ENCODE measurements around the gene CNOT1.
"Not testable (repeated sequence)": the region's sequence is repeated elsewhere in the genome, so short reads cannot be mapped to it uniquely, and the experiment has no call there.

CNOT1 gene

GRCh38 chr16:58629733-58630640 is at the start of gene CNOT1:
CNOT1 (minus strand) TSS chr16:58629826; CDS start chr16:58599337, 30,489 bp downstream.
- peak; percentile 93 for DNase-seq (ENCODE audit: low read depth, low spot score)

- no peak for DNase-seq (ENCODE audit: low read depth, low spot score)
These were observed 49.1 kb upstream of the CNOT1 start for GRCh38 chr16:58678716-58679115.

GRCh38 chr16:58678269-58678668 is 48.6 kb upstream of the CNOT1 start:
- no peak for DNase-seq (ENCODE audit: low read depth, low spot score)

DNA sequence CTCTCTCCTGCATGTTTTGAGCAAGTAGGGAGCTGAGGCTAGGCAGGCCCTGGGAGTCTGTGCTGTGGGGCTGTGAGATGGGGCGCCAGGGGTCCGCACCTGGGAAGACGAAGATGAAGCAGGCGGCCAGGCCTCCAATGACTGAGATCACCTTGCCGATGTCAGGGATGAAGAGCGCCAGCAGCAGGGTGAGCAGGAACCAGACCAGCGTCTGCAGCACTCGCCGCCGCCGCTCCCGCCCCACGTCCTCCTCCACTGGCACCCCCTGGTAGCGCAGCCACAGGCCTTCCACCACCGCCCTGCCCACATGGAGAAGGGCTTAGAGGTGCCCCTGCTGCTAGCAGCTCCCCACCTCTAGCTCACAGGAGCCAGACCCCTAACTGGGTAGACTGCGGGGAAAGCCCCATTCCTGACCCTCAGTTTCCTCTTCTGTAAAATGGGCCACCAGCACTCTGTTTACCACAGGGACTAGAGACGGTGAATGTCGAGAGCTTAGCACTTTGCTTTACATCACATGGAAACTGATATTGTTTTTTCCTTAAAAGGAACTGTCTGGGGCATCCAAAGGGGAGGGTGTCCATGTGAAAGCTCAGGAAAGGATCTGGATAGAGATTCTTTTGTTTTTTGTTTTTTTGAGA is 41.4 kb upstream of the CNOT1 start:
- DNase-seq (ENCODE audit: low read depth, low spot score), result no peak

DNA sequence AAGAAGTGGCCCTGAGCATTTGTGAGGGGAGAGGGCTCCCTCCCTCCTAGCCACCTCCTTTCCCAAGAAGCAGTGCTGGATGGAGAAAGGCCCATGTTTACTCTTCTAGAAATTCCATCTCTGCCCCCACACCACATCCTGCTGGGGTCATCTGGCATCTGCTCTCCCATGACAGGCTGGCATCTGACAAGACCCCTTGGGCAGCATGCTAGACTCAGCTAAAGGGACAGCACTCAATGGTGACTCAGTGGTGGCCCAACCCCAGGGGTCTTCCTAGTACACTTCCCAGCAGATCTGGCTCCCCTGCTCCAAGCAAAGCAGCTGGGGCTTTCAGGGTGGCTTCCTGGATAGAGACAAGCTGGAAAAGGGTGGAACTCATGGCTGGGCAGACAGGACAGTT is 40.6 kb upstream of the CNOT1 start:
- DNase-seq (ENCODE audit: low read depth, low spot score), result no peak

DNA sequence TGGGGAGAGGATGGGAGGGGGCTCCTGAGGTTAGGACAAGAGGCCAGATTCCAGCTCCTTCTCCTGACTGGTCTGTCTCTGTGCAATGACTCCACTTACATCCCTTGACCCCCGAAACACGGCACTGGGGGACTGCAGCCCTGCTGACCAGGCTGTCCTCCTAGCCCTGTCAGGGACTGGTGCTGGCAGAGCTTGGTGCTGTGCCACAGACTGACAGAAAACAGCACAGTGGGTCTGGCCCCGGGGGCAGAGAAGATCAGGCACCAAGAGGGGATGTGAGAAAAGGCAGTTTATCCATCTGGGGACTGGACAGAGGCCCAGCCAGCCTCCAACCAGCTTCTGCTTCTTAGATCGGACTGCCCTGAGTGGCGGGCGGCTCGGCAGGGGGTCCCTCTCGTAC is 35.6 kb upstream of the CNOT1 start:
- no peak for DNase-seq (ENCODE audit: low read depth, low spot score)

DNA sequence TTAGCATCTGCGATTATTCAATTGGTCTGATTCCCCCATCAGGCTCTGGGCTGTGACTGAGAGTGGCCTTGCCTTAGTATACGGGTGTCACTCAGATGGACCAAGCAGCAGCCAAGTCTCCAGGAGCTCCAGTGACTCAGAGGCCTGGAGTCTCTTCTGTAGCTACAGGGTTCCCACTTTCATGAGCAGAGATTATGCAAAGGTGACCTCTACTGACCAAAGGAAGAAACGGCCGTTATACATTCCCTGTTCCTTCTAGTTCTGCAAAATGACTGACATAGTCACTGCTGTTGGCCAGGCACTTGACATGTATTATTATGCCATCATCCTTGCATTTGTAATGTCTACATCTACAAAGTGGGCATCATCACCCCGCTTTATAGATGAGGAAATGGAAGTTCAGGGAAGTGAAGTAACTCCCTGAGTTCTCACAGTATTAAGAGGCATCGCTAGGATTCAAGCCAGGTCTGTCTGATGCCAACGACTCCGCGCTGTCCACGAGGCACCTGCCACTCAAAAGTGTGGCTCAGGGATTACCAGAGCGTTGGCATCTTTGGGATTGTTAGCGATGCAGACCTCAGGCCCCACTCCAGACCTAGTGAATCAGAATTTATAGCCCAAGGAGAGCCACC is 31.7 kb upstream of the CNOT1 start:
- no peak for DNase-seq (ENCODE audit: low read depth, low spot score)

- not testable (repeated sequence) for DNase-seq (ENCODE audit: low read depth, low spot score)
These were observed 30.3 kb upstream of the CNOT1 start for GRCh38 chr16:58659911-58660310.

DNA sequence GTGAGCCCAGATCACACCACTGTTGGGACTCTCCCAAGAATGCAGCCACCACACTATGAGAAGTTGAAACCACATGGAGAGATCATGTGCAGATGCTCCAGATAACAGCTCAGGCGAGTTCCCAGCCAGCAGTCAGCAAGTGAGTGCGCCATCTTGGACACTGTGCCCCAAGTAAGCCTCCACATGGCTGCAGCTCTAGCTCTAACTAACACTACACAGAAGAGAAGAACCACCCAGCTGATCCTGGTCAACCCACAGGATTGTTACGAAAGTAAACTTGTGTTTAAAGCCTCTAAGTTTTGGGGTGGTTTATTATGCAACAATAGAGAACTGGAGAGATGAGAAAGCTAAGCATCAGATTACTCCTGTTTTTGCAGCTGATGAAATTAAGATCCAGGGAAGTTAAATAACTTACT is 29.2 kb upstream of the CNOT1 start:
- DNase-seq (ENCODE audit: low read depth, low spot score), result no peak

GRCh38 chr16:58656899-58657298 is 27.3 kb upstream of the CNOT1 start:
- no peak for DNase-seq (ENCODE audit: low read depth, low spot score)

- no peak for DNase-seq (ENCODE audit: low read depth, low spot score)
These were observed 25.6 kb upstream of the CNOT1 start for GRCh38 chr16:58655215-58655596.

- no peak for DNase-seq (ENCODE audit: low read depth, low spot score)
These were observed 25.1 kb upstream of the CNOT1 start for GRCh38 chr16:58654560-58655214.

- DNase-seq (ENCODE audit: low read depth, low spot score), result no peak
These were observed 23.1 kb upstream of the CNOT1 start for GRCh38 chr16:58652741-58653140.

- no peak for DNase-seq (ENCODE audit: low read depth, low spot score)
These were observed 22.3 kb upstream of the CNOT1 start for GRCh38 chr16:58651965-58652348.

GRCh38 chr16:58649707-58650106 is 20.1 kb upstream of the CNOT1 start:
- DNase-seq (ENCODE audit: low read depth, low spot score), result no peak

- DNase-seq (ENCODE audit: low read depth, low spot score), result no peak
These were observed 17.5 kb upstream of the CNOT1 start for GRCh38 chr16:58647107-58647506.

- no peak for DNase-seq (ENCODE audit: low read depth, low spot score)
These were observed 15.3 kb upstream of the CNOT1 start for GRCh38 chr16:58644765-58645487.

DNA sequence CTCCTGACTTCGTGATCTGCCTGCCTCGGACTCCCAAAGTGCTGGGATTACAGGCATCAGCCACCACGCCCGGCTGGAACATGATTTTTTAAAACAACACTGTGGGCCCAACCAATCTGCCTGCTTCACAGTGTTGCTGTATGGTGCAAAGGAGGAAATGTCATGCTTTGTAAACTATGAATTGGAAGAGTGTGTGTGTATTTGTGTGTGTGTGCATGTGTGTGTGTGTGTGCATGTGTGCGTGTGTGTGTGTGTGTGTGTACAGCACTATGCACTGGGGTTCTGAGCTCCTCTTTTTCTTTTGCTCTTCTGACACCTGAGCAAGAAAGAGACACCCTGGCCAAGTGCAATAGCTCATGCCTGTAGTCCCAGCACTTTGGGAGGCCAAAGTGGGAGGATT is 14.5 kb upstream of the CNOT1 start:
- DNase-seq (ENCODE audit: low read depth, low spot score), result no peak

DNA sequence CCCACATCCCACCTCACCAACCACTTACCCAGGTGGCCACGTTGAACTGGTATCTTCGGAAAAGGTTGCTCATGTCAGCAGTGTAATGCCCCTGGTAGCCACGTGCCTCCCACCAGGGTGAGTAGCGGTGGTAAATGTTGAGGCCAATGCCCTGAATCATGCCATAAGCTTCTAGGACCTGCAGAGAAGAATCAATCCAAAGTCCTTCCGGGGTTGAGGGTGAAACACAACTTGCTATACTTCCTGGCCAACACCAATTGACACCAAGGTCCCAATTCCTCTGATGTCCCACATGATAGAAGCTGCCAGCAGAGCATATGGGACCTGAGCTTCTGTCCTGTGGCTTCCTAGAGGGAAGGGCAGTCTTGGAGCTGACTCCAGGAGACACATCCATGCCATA is 11.3 kb upstream of the CNOT1 start:
- DNase-seq (ENCODE audit: low read depth, low spot score), result no peak

DNA sequence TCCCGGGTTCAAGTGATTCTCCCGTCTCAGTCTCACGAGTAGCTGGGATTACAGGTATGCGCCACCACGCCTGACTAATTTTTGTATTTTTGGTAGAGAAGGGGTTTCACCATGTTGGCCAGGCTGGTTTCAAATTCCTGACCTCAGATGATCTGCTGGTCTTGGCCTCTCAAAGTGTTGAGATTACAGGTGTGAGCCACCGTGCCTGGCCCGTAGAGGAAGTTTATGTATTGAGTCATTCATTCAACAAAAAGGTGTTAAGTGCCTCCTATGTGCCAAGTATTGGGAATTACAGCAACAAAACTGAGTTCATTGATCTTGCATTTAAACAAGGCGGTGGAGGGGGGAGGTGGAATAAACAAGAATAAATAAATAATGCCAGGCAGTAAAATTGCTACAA is 10.2 kb upstream of the CNOT1 start:
- no peak for DNase-seq (ENCODE audit: low read depth, low spot score)

GRCh38 chr16:58639230-58639629 is 9.6 kb upstream of the CNOT1 start:
- no peak for DNase-seq (ENCODE audit: low read depth, low spot score)

Measured in activated naive CD8-positive, alpha-beta T cell treated with anti-CD3 and anti-CD28 coated beads, Interleukin-2, amount 50 U/mL, for 16 hours (primary cell).